ENCODE data around the gene FHL2.

The FHL2 gene

DNA sequence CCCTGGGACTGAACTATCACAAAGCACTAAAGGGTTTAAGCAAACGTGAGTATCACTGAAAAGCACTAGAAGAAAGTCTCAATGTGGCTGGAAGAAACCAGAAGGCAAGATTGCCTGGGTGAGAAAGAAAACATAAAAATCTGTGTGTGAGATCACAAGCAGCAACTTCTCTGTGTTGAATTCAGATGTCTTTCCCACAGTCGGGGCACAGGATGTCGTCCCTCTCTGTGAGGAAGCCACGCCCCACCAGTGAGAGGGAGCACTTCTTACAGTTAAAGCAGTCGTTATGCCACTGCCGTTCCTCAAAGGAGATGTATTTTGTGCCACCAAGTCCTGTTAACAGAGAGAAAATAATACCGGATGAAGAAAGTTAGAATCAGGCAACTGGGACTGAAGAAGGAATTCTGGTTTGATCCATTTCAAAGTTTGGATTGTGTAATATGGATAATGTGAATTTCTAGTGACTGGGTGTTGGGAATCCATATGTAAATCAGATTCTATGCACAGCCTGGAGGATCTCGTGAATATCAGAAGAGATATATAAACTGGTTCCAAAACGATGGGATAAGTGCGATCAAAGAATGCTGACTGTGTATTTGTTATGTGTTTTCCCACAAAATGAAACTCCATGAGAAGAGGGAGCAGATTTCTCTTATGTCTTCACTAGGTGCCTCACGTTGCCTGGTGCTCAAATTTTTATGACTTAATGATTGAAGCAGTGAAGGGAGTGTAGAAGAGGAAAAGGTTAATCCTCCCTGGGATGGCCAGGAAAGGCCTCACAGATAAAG lies 37.6 kb downstream of the FHL2 start:
- Histone ChIP-seq H2AFZ (ENCODE audit: low read depth, low read length) (no peak overlapping the region), H3K9me3 (ENCODE audit: low read length) (peaks cover 5% of the 10 kb centered on the region), H3K4me1 (ENCODE audit: insufficient read depth, low read length) (no peaks in the 10 kb centered on the region), H3K36me3 (ENCODE audit: insufficient read depth, low read length) (peaks cover 46% of the 10 kb centered on the region), H3K27me3 (ENCODE audit: insufficient read depth, low read length) (no peaks in the 10 kb centered on the region), H3K4me3 (ENCODE audit: low read length) (no peak overlapping the region)

DNA sequence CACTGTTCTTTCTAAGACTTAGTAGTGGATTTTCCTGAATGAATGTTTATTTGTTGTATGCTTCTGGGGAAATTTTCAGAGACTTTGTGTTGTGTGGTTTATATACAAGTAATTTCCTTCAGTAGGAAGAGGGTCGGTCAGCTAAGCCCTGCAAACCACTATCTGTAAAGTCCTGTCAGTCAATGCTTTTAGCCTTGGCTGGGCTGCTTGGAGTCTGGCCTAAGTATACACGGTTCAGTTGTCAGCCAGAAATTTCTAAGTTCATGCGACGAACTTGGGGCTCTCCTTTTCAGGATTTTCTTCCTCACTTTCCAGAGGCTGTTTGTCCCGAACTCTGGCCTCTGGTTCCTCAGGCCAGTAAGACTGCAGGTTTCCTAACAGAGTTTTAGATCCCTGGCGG lies 40.3 kb downstream of the FHL2 start:
- H2AFZ ChIP-seq (ENCODE audit: low read depth, low read length): no peak overlapping the region
- peaks cover 52% of the 10 kb centered on the region for H3K36me3 ChIP-seq (ENCODE audit: insufficient read depth, low read length)
- H3K4me3 ChIP-seq (ENCODE audit: low read length): no peak overlapping the region
- H3K27me3 ChIP-seq (ENCODE audit: insufficient read depth, low read length): no peaks in the 10 kb centered on the region
- H3K4me1 ChIP-seq (ENCODE audit: insufficient read depth, low read length): no peaks in the 10 kb centered on the region
- peaks cover 5% of the 10 kb centered on the region for H3K9me3 ChIP-seq (ENCODE audit: low read length)

DNA sequence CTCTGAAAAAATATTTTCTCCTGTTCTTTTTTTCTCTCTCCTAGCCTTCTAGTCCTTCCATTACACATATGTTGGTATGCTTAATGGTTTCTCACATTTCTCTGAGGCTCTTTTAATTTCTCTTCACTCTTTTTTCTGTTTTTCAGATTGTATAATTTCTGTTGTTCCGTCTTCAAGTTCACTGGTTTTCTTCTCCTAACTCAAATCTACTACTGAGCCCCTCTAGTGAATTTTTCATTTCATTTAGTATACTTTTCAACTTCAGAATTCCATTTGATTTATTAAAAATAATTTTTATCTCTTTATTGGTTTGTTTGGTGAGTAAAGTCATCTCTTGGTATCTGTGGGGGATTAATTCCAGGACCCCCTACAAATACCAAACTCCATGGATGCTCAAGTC lies 41.7 kb downstream of the FHL2 start:
- Histone ChIP-seq H3K9me3 (ENCODE audit: low read length) (peaks cover 5% of the 10 kb centered on the region), H3K4me1 (ENCODE audit: insufficient read depth, low read length) (no peaks in the 10 kb centered on the region), H3K36me3 (ENCODE audit: insufficient read depth, low read length) (peaks cover 50% of the 10 kb centered on the region), H3K27me3 (ENCODE audit: insufficient read depth, low read length) (no peaks in the 10 kb centered on the region), H2AFZ (ENCODE audit: low read depth, low read length) (no peak overlapping the region), H3K4me3 (ENCODE audit: low read length) (no peak overlapping the region)

DNA sequence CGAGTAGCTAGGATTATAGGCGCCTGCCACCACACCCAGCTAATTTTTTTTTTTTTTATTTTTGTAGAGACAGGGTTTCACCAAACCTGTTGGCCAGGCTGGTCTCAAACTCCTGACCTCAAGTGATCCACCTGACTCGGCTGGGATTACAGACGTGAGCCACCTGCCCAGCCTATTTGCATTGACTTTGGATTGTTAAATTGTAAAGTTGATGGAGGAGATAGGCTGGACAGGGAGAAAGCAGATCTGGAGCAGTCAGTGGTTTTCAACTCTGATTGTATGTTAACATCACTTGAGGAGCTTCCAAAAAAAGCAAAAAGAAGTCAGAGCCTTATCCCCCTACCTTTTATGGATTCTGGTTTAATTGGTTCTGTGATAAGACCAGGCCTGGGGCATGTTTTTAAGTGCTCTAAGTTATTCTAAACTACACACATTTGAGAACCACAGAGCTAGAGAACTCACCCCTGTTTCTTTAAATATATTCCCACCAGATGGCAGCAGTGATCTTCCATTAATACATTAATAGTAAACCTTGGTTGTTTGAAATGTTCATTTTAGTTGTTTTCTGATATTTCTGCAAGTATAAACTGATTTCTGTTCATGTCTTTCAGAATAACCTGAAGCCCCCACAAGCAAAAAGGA lies 54.0 kb downstream of the FHL2 start:
- Histone ChIP-seq H3K36me3 (ENCODE audit: insufficient read depth, low read length) (peaks cover 81% of the 10 kb centered on the region), H3K4me3 (ENCODE audit: low read length) (no peak overlapping the region), H3K27me3 (ENCODE audit: insufficient read depth, low read length) (no peaks in the 10 kb centered on the region), H3K4me1 (ENCODE audit: insufficient read depth, low read length) (no peaks in the 10 kb centered on the region), H2AFZ (ENCODE audit: low read depth, low read length) (no peak overlapping the region), H3K9me3 (ENCODE audit: low read length) (no peaks in the 10 kb centered on the region)

DNA sequence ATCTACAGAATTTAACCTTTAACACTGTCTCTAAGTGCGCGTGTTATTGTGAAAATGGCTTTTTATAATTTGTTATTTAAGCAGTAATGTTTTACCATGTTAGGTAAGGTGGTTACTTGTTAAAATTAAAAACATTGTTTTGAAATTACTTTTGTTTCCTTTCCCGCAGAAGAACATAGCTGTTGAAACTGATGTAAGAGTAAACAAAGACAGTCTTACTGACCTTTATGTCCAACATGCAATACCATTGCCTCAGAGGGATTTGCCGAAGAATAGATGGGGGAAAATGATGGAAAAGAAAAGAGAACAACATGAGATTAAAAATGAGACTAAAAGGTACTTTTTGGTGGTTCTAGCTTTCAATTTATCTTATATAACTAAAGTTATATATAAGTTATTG lies 59.4 kb downstream of the FHL2 start:
- Histone ChIP-seq H3K9me3 (ENCODE audit: low read length) (no peaks in the 10 kb centered on the region), H3K27me3 (ENCODE audit: insufficient read depth, low read length) (no peaks in the 10 kb centered on the region), H3K4me3 (ENCODE audit: low read length) (peak overlapping the region; percentile 97), H3K4me1 (ENCODE audit: insufficient read depth, low read length) (peaks cover 14% of the 10 kb centered on the region), H2AFZ (ENCODE audit: low read depth, low read length) (no peak overlapping the region), H3K36me3 (ENCODE audit: insufficient read depth, low read length) (peaks cover 39% of the 10 kb centered on the region)

DNA sequence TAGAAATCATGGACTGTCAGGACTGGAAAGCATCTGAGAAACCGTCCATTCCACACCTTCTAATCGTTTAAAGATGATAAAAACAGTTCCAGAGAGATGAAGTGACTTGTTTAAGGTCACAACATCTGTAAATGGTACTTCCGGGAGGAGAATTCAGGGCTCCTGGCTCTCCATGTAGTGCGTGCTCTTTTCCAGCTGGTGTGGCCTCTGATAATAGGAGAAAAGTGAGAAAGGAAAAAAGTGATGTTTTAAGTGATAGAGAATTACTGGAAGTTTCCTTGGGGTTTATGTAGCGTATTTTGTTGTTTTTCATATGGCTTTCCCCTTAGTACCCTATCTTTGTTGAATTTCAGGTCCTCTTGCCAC lies 60.8 kb downstream of the FHL2 start:
- Histone ChIP-seq H3K4me3 (ENCODE audit: low read length) (peak overlapping the region; percentile 97), H3K4me1 (ENCODE audit: insufficient read depth, low read length) (peaks cover 14% of the 10 kb centered on the region), H2AFZ (ENCODE audit: low read depth, low read length) (no peak overlapping the region), H3K27me3 (ENCODE audit: insufficient read depth, low read length) (no peaks in the 10 kb centered on the region), H3K36me3 (ENCODE audit: insufficient read depth, low read length) (peaks cover 31% of the 10 kb centered on the region), H3K9me3 (ENCODE audit: low read length) (no peaks in the 10 kb centered on the region)

DNA sequence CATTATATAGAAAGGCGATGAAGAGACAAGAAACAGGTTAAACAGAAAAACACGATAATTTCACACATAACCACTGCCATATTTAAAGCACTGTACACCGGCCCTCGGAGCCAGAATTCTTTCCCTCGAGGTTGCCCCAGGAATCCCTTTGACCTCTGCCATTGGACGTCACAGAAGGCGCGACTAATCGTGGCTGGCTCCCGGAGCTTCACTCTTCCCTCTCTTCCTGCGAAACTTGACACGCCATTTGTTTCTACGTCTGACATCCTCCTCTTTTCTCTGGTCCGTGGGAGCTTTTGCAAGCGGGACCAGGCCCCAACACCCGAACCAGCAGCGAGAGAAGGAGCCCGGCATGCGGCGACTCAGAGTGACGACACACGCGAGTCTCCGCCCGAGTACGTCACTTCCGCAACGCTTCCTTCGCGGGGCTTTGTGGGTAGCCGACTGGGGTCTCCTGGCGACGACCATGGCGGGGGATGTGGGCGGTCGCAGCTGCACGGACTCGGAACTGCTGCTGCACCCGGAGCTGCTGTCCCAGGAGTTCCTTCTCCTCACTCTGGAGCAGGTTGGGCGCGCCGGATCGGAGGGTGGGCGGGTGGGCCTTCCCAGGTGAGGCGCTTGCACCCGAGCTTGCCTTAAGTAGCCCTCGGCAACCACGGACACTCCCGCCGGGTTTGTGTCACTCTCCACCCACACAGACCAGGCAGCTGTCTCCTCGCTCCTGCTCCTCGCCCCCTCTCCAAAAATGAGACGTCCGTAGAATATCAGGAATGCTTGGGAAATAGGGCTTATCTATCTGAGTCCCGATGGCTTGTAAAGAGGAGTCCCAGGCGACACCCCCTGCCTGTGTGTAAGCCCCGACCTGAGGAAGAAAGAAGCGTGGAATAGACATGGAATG lies 61.5 kb downstream of the FHL2 start, which contains the start of gene C2orf49:
Gene C2orf49 (plus strand): TSS at position 419 of the 898 bp plus-strand sequence. CDS start 48 bp downstream, at position 467.
- no peaks in the 10 kb centered on the region for H3K9me3 ChIP-seq (ENCODE audit: low read length)
- H3K36me3 ChIP-seq (ENCODE audit: insufficient read depth, low read length): peaks cover 27% of the 10 kb centered on the region
- H3K4me1 ChIP-seq (ENCODE audit: insufficient read depth, low read length): peaks cover 14% of the 10 kb centered on the region

DNA sequence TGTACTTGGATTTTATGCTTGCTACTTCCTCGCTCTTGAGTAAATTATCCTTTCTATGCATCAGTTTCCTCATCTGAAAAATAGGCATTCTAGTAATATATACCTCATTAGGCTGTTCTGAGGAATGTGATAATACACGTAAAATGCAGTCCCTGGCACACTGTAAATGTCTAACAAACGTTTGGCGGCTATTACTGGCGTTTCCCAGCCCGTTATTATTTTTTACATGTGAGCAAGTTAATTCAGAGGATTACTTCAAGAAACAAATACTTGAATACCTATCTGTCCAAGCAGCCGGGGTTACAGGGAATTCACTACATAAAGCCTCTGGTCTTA lies 62.1 kb downstream of the FHL2 start:
- Histone ChIP-seq H2AFZ (ENCODE audit: low read depth, low read length) (peak overlapping the region; percentile 85), H3K4me3 (ENCODE audit: low read length) (peak overlapping the region; percentile 97), H3K4me1 (ENCODE audit: insufficient read depth, low read length) (peaks cover 14% of the 10 kb centered on the region), H3K27me3 (ENCODE audit: insufficient read depth, low read length) (no peaks in the 10 kb centered on the region), H3K36me3 (ENCODE audit: insufficient read depth, low read length) (peaks cover 25% of the 10 kb centered on the region), H3K9me3 (ENCODE audit: low read length) (no peaks in the 10 kb centered on the region)

More for the DNA sequence above, 61.5 kb downstream of the FHL2 start, which contains the start of gene C2orf49:
- peak within 1 kb of the TSS; percentile 85 for H2AFZ ChIP-seq (ENCODE audit: low read depth, low read length)
- no peaks in the 10 kb centered on the region for H3K27me3 ChIP-seq (ENCODE audit: insufficient read depth, low read length)
- H3K4me3 ChIP-seq (ENCODE audit: low read length): peak within 1 kb of the TSS; percentile 97

DNA sequence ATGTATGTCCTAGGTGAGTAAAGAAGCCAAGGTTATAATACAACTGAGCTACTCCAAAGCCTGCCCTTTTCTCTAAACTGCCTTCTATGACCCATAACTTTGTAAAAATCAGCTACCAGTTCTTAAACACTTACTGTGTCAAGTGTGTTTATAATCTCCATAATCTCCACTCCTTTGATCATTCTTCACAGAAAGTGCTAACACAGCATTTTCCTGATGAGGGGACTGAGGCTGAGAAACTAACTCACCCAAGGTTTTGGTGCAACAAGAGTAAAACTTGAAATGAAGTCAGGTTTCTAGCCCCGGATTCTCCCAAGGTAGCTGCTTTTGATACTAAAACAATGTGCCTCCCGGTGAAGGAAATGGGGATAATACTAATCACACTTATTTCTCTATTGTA lies 63.4 kb downstream of the FHL2 start:
- Histone ChIP-seq H3K36me3 (ENCODE audit: insufficient read depth, low read length) (peaks cover 13% of the 10 kb centered on the region), H3K4me3 (ENCODE audit: low read length) (no peak overlapping the region), H3K4me1 (ENCODE audit: insufficient read depth, low read length) (peaks cover 17% of the 10 kb centered on the region), H3K27me3 (ENCODE audit: insufficient read depth, low read length) (no peaks in the 10 kb centered on the region), H2AFZ (ENCODE audit: low read depth, low read length) (no peak overlapping the region), H3K9me3 (ENCODE audit: low read length) (no peaks in the 10 kb centered on the region)

DNA sequence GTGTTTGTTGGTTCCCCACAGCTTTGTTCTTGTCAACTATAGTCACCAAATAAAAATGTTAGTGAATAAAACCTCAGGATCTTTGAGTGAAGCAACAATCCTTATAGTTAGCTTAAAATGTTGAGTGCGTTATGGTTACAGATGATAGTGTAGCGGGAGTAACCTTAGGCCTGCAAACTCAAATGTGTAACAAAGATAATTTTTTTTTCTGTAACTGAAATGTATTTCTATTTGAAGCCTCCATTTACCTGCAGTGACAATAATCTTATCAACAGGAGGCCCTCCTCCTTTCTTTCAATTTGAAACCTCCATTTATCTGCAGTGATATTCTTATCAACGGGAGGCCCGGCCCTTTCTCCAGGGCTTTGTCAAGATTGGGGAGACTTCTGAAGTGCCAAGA lies 64.6 kb downstream of the FHL2 start:
- peaks cover 22% of the 10 kb centered on the region for H3K4me1 ChIP-seq (ENCODE audit: insufficient read depth, low read length)
- no peak overlapping the region for H2AFZ ChIP-seq (ENCODE audit: low read depth, low read length)
- no peaks in the 10 kb centered on the region for H3K27me3 ChIP-seq (ENCODE audit: insufficient read depth, low read length)
- no peaks in the 10 kb centered on the region for H3K9me3 ChIP-seq (ENCODE audit: low read length)
- H3K4me3 ChIP-seq (ENCODE audit: low read length): no peak overlapping the region
- peaks cover 7% of the 10 kb centered on the region for H3K36me3 ChIP-seq (ENCODE audit: insufficient read depth, low read length)

DNA sequence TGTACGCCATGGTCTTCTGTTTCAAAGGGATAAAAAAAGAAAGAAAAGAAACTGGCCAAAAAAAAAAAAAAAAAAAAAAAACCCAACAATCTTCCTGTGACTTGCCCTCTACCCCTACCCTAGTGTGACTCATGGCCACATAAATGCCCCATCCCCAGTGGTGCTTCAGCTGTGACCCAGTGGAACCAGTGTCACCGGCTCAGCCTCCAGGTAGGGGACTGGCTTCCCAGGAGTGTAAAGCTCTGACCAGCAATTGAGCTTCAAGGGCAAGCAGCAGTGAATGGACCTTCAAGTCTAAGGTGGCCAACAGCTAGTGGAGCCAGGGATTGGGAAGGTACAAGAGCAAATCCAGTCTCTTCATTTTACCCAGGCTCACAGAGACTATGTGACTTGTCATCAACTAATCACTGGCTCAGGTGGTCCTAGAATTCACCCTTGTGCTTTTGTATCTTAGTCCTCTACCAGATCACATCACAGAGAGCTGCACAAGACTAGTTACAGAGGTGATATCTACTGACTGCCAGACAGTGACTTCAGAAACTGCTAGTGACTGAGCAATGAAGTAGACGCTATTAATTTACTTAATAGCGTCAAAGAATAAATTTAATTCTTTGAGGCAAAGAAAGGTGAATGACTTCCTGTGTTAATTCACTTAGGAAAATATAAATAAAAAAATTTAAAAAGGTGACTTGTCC lies 68.0 kb downstream of the FHL2 start:
- peaks cover 16% of the 10 kb centered on the region for H3K4me1 ChIP-seq (ENCODE audit: insufficient read depth, low read length)
- H3K27me3 ChIP-seq (ENCODE audit: insufficient read depth, low read length): no peaks in the 10 kb centered on the region
- H3K9me3 ChIP-seq (ENCODE audit: low read length): no peaks in the 10 kb centered on the region
- H3K4me3 ChIP-seq (ENCODE audit: low read length): no peak overlapping the region
- H2AFZ ChIP-seq (ENCODE audit: low read depth, low read length): no peak overlapping the region
- peaks cover 7% of the 10 kb centered on the region for H3K36me3 ChIP-seq (ENCODE audit: insufficient read depth, low read length)

DNA sequence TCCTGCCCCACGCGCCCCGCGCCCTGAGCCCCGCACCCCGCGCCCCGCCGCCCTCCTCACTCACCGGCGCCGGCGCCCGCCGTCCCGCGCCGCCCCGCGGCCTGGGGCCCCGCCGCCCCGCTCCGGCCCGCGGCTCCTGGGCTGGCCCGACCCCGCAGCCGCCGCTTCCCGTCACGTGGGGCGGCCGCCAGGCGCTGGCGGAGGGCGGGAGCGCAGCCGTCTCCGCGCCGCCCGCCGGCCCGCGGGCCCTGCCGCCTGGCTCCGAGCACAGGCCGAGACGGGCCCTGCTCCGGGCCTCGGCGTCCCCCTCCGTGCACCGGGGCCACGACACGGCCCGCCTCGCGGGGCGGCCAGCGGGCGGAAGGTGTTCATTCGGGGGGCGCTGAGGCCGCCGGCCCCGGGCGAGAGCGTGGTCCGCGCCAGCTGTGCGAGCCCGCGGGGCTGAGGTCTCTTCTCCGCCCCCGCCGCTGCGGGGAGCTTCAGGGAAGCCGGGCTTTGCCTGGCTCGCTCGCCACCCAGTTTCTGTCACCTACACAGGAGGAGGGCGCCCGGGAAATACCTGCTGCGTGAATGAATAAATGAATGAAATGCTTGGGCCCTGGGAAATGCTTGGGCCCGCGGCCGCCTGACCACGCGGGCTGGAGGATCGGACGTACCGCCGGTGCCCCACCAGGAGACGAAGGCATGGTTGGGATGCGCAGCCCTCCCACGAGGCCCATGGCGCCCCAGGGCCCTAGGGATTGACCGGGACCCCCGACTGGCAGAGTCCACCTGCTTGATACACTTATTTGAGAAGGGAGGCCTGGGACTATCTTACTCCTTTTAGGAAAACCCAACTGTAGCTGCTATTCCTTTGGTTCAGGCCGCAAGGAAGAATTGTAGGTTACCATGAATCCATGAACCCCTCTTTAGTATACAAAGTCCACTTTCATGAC lies 69.0 kb downstream of the FHL2 start, which contains the start of gene TGFBRAP1:
Gene TGFBRAP1 (minus strand): TSS at position 175 of the 935 bp plus-strand sequence. CDS start 21,434 bp downstream, outside the sequence.
- Histone ChIP-seq H3K4me3 (ENCODE audit: low read length) (peak within 1 kb of the TSS; percentile 70), H3K36me3 (ENCODE audit: insufficient read depth, low read length) (peaks cover 7% of the 10 kb centered on the region), H3K9me3 (ENCODE audit: low read length) (no peaks in the 10 kb centered on the region), H2AFZ (ENCODE audit: low read depth, low read length) (peak within 1 kb of the TSS; percentile 77), H3K27me3 (ENCODE audit: insufficient read depth, low read length) (no peaks in the 10 kb centered on the region), H3K4me1 (ENCODE audit: insufficient read depth, low read length) (peaks cover 16% of the 10 kb centered on the region)

Data from neuron (in vitro differentiated cells).